Femur (tissue), 1 donor: ENCODE measurements around the gene GUCA2B.
A peak's percentile ranks its signal among the peaks of the same experiment; 100 is the strongest.

Experiments
- DNase-seq: peaks from one replicate; pipeline ENCODE4 v3.0.0-alpha.2; 2017

Gene GUCA2B

DNA sequence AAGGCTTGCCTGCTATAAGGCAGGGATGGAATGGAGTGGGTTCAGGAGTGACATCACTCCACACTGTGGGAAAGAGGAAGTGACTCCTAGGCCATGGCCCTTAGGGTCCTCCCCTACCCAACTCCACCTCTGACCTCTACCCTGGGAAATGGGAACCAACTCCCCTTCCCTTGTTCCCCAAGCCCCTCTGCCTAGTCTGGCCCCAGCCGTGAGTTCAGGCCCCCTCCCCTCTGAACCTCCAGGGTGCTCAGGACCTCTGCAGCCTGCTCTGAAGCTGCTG is 15.1 kb downstream of the GUCA2B start:
- DNase-seq: peak; percentile 14

DNA sequence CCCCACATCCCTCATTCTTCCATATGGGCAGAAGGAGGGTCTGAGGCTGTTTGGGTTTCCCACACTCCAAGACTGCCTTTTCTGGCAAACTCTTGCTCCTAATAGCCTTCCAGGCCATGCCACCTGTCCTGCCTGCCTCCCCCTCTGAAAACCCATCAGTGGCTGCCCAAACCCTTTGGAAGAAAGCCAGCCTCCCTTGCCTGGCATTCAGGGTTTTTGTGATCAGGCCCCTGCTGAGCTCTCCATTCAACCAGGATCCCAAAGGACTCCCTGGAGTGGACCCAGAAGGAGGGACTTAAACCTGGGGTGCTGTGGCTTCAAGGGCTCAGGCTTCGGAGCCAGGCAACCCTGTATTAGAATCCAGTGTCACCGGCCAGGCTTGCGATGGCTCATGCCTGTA is 15.6 kb downstream of the GUCA2B start:
- peak; percentile 23 for DNase-seq

DNA sequence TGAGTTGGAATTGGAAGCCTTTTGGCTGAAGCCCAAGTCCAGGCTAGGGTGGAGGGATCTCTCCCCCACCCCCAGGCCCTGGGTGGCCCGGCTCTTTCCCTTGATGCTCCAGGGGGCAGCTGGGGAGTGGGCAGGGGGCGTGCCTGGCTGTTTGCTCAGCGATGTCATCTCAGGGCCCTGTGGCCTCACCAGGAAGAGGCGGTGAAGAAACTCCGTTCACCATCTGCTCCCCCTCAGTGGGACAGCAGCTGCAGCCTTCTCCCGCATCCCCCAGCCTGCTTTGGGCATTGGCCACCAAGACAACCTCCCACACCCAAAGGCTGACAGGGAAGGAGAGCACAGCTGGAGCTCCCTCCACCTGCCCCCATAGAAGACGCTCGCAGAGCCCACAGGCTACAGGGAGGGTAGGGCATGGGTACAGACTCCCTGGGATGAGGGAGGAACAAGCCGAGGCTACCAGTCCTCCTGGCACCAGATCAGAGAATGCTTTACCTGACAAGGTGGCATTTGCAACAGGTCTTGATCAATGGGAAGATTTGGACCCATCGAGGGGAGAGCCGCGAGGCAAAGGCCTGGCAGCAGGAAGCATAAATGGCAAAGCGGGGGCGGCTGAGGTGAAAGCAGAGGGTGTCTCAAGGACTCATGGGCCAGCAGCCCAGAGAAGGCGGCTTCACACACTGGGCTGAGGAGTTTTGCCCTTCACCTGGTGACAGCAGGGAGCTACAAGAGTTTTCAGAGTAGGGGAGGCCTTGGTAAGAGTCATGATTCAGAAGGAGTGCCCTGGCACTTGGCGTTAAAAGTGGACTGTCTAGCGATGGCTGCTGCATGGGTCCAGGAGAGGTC is 17.8 kb downstream of the GUCA2B start:
- DNase-seq: peak; percentile 41

DNA sequence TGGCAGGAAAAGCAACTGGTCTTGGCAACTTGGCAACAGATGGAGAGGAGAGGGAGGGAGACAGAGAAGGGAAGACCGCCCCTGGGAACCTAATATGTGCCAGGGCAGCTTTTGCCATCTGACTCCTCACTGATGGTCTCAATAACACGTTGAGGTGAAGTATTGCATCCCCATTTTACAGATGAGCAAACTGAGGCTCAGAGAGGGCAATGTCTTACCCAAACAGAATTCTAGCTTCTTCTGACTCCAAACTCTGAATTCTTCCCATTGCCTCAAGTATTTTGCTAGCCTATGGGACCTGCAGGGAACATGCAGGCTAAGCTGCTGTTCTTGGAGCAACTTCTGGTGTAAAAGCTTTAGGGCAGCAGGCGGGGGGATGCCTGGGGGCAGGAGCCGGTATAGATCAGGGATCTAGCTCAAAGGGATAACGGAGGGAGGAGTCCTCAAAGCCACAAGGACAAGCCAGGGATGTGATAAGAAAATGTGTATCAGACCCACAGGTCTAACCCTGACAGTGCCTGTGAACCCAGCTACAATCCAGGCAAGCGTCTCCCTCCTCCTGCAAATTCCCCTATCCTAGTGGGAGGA is 18.6 kb downstream of the GUCA2B start:
- no peak for DNase-seq

- peak; percentile 28 for DNase-seq
Observed at GRCh38 chr1:42172381-42173133, 19.3 kb downstream of the GUCA2B start.

DNA sequence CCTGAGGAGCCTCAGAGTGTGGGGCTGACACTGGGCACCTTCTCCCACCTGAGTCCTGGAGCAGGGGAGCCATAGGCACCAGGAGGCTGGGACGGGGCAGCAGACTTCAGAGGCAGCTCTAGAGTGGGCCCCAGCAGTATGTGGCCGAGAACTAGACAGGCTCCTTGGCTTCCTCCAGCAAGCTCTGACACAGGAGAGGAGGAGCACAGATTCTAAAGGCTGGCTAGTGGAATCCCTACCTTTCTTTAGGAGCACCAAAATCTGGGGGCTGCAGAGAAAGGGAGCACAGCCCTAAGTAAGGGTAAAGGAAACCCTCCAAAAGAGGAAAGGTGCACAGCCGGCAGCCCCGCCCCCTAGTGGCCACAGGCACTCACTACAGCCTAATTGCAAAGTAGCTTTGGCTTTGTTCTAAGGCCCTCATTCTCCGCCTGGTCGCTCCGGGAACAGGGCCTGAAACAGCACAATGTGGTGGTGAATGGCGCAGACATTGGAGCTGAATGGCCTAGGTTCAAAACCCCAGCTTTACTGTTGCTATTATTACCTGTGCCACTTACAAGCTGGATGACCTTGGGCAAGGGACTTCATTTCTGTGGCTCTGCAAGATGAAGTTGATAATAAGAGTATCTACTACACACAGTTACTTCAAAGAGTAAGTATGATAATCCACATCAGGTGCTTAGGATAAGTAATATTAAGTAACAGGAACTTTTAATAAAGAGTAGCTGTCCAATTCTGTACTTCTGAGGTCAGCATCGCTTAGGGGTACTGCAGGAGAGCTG is 20.1 kb downstream of the GUCA2B start:
- DNase-seq: peak; percentile 71

DNA sequence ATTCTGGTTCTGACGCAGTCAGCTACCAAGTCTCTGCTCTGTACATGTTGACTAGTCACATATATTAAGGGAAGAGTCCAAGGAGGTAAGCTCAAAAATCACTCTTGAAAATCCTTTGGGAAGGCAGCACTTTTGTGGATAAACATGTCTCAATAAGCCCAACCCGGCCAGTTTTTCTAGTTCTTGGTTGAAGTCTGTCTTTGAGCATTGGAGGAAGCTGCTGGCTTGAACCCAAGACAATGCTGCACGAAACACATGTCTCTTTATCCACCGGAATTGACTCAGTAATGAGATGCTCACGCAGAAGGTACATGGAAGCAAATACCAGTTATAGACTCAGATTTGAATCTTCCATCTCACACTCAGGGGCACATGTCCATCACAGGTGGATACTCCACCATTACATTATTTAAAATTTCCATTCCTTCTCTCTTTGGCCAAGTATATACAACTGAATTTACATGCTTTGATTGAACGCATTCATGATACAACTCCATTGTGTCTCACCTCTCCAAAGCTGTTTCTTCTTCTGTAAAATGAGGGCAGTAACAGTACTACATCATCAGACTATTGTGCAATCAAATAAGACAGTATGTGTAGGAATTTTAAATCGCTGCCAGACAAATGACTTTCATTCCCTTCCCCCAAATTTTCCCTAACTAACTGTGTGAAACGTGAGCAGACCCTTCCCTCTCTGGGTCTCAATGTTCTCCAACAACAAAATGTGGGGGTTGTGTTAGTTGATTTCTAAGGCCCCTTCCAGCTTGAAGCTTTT is 20.9 kb downstream of the GUCA2B start:
- DNase-seq: peak; percentile 13

- DNase-seq: peak; percentile 13
Observed at GRCh38 chr1:42175314-42176054, 22.3 kb downstream of the GUCA2B start.

GRCh38 chr1:42176902-42177519 is 23.8 kb downstream of the GUCA2B start:
- peak; percentile 28 for DNase-seq

DNA sequence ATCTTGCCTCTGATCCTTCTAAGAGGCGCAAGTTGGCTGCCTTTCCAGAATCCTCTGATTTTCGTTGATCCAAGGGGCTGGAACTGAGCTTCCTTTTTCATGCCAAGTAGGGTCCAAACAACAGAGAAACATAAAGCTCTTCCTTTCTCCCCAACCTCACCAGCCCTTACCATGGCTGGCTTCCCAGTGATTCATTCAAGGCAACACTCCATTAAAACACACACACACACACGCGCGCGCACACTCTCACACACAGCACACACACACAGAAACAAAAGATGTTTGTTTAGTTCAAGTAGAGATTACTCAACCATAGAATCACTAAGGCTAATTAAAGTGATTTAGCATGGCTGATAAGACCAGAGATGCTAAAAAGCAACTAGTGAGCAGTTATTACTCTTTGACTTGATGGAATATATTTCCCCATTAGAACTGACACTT is 24.4 kb downstream of the GUCA2B start:
- peak; percentile 44 for DNase-seq

DNA sequence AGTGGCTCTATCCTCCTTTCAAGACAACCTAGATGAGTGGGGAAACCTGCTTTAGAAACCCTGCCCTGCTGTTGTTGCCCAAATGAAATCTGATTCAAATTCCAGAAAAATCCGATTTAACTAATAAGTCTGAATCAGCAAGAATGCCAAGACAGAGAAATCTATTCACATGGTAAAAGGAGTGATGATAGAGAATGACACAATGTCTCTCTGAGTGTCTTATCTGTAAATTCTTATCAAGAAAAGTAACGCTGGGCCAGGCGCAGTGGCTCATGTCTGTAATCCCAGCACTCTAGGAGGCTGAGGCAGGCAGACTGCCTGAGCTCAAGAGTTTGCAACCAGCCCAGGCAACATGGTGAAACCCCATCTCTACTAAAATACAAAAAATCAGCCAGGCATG is 25.0 kb downstream of the GUCA2B start:
- DNase-seq: no peak

DNA sequence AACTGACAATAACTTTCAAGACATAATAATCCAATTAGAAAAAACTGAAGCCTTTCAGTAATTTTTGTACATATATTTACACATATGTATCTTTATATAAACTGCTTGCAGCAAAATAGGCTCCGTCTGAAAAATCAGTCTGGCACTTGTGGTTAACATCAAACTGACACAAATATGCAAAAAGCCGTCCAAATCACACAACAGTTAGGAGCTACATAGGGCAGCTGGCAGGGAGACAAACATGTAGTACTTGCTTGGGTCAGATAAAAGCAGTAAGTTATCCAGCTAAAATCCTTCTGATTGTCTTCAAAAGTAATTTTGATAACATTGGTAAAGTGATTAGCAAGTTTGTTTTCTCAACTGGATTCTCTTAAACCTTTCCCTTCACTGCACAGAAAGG is 26.1 kb downstream of the GUCA2B start:
- peak; percentile 18 for DNase-seq

DNA sequence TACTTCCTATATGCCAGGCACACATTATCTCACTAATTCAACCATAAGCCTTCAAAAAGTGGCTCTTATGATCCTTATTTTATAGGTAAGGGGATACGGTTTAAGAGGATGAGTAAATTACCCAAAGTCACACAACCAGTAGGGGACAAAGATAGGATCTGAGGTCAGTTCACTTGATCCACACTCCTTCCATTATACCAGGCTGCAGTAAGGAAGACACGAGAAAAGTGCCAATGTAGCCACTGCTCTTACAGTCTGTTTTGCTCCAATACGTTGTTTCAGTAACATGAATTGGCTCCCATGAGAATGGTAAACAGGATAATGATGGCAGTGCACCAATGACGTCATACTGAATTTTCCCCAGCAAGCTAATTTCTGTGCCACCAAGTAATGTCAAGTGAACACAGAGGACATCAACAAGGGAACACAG is 26.7 kb downstream of the GUCA2B start:
- no peak for DNase-seq

DNA sequence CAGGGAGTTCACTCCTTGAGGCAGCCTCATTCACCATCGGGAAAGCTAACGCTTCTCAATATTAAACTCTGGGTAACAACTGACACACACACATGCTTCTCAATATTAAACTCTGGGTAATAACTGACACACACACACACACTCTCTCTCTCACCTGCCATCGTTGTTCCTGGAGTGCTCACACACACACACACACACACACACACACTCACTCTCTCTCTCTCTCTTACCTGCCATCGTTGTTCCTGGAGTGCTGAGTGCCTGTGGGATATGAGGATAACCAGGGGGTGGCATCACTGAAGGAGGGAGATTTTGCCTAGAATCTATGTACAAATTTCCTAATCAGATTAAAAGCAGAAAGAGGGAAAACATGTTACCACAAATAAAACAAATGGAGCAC is 28.5 kb downstream of the GUCA2B start:
- no peak for DNase-seq

DNA sequence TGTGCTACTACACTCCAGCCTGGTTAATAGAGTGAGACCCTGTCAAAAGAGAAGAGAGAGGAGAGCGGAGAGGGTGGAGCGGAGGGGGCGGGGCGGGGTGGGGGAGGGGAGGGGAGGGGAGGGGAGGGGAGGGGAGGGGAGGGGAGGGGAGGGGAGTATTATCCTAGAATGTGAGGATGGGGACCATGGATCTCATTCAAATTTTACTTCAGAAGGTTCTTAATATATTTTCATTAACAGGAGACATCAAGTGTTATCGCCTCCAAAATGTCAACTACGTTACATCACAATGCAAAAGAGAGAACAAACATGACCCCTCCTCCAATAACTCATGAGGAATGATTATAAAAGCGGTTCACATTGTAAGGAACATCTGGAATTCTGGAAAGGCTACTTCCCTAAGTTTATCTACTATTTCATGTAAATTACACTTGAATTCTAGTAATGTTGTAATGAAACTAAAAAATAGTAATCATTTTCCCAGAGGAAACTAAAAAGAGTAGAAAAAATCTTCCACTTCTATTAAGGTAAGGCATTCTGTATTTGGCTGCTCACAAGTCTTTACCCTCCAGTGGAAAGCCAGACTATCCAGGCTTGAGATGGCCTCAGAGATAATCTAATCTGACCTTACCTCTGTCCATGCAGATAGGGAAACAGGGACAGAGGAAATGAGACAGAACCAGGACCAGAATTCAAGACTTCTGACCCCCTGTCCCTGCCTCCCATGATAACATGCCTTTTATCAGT is 30.2 kb downstream of the GUCA2B start:
- no peak for DNase-seq

DNA sequence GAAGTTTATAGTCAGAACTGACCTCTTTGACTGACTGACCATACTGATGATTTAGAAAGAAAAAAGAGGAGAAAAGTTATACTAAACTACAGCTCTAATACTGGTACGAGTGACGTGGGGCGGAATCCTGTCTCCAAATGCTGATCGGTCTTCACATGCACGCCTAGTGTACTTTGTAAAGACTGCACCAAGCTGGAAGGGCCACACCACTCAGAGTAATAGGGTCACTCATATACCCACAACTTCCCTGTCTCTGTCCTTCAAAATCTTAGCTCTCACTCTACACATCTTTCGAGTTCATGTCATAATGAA is 30.7 kb downstream of the GUCA2B start:
- DNase-seq: no peak

DNA sequence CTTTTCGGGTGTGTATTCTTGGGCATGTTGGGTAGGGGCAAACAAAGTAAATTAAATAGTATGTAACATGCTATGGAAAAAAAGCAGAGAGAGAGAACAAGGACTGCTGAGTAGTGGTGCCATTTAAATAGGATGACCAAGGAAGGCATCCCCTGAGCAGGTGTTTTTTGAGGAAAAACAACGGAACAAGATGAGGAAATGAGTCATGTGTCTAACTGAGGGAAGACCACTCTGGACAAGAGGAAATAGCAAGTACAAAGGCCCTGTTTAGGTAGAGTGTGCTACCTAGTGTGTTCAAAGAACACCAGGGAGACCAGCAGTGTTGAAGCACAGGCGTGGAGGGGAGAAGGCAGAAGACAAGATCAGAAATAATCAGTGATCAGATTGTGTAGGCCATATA is 31.4 kb downstream of the GUCA2B start:
- no peak for DNase-seq

DNA sequence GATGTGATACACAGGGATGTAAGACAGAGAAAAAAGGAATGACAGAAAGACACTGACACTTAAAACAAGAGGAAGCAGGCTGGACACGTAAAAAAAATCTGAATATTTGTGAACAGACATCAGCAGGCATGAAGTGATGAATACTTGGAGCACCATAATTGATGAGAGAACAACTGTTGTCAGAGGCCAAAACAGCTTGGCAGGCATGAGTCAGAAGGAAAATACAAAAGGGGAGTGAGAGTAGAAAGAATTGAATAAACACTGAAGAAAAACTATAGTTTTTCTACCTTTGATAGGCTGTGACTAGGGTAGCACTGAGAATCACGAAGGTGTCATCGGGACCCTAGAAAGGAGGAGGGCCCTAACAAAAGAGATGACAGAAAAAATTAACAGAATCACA is 32.9 kb downstream of the GUCA2B start:
- DNase-seq: no peak

- no peak for DNase-seq
Observed at GRCh38 chr1:42189931-42190853, 37.0 kb downstream of the GUCA2B start.
